ENCODE measurements around the gene CDX1. TPM values are rescaled to one million over a fixed set of nuclear protein-coding genes. Genes with fewer than 3 reads are reported as not detected.

CDX1 gene
- total RNA-seq, 1 donor from 2014 or later = not detected

GRCh38 chr5:150144879-150145278, 21.7 kb upstream of the CDX1 start:
- intact Hi-C loops (cut with micrococcal nuclease) = no loop called here

- intact Hi-C loops (cut with micrococcal nuclease) = no loop called here
Observed at GRCh38 chr5:150146235-150146634, 20.3 kb upstream of the CDX1 start.

- intact Hi-C loops (cut with micrococcal nuclease) = no loop called here
Observed at GRCh38 chr5:150146862-150147601, 19.5 kb upstream of the CDX1 start.

DNA sequence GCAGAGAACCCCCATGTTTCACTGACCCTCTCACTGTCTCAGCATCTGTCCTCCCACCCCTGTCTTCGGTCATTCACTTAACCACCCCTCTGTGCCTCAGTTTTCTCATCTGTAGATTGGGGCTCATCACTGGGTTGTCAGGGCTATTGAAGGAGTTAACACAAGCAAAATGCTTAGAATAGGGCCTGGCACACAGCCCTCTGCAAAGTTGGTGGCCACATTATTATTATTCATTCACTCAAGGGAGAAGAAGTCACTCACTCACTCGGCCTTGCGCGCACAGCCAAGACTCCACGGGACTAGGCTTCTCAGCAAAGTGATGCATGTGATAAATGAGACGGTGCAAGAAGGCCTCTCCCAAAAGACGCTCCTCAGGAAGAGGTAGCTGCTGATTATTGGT, 18.9 kb upstream of the CDX1 start:
- intact Hi-C loops (cut with micrococcal nuclease) = no loop called here

DNA sequence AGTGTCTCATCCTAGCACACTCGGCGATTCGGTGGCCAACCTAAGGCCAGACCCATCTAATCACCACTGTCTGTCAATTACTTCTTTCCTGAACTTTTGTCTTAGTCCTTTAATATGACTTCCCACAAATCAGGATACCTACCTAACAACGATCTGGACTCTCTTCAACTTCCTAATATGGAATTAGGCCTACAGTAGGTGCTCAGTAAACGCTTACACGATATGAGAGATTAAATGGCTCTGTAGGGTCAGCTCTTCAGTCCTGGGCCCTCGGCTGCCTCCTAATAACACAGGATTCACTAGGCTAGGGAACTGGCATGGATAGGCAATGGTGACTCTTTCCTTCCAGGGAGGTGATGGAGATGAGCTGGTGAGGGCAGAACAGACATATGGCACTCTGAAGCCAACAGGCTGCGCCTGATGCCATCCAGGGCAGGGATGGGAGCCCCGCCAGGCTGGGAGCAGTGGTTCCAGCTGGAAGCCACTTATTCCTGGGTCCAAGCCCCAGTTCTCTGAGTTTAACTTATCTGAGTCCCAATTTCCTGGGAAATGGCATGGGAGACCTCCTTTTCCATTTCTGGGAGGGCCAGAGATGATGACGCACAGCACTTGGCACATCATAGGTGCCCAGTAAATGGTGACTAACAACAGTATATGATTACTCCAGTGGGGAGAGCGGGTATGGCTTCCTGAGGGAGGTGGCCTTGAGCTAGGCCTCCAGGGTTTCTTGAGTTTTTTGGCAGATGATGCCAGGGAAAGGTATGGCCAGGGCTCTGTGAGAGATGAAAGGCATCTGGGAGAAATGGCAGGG, 18.3 kb upstream of the CDX1 start:
- intact Hi-C loops (cut with micrococcal nuclease) = no loop called here

- intact Hi-C loops (cut with micrococcal nuclease) = no loop called here
Observed at GRCh38 chr5:150149618-150150017, 17.0 kb upstream of the CDX1 start.

DNA sequence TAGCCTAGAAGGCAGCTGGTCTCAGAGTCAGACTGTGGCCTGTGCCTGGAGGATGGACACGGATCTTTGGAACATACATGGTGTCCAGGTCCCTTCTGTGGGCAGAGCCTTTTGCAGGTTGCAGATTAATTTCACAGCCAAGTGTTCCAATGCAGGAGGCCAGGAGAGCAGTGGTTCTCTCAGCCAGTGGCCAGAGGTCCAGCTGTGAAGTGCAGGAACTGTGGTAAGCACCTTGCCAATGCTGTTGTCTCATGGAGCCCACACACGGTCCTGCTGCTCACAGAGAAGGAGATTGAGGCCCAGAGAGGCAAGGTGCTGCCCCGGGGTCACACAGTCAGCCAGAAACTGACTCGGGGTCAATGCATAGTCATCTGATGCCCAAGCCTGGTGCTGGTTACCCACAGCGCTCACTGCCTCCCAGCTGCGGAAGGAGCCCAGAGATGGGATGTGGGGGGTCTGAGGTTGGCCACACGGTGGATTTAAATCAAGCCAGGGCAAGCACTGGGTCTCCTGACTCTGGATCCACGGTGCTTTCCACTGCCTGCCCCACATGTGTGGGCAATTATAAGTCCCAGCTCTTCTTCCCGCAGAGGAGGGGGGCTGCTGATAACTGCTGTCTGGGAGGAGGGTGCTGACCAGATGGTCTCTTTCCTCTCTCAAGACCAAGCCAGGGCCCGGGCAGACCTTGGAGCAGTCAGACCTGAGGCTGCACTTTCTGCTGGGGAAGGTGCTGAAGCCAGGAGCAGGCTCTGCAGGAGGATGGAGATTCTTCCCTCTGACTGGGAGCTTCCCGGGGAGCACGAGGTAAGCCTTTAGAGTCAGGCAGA, 13.7 kb upstream of the CDX1 start:
- intact Hi-C loops (cut with micrococcal nuclease) = no loop called here

- intact Hi-C loops (cut with micrococcal nuclease) = no loop called here
Observed at GRCh38 chr5:150153483-150153882, 13.1 kb upstream of the CDX1 start.

DNA sequence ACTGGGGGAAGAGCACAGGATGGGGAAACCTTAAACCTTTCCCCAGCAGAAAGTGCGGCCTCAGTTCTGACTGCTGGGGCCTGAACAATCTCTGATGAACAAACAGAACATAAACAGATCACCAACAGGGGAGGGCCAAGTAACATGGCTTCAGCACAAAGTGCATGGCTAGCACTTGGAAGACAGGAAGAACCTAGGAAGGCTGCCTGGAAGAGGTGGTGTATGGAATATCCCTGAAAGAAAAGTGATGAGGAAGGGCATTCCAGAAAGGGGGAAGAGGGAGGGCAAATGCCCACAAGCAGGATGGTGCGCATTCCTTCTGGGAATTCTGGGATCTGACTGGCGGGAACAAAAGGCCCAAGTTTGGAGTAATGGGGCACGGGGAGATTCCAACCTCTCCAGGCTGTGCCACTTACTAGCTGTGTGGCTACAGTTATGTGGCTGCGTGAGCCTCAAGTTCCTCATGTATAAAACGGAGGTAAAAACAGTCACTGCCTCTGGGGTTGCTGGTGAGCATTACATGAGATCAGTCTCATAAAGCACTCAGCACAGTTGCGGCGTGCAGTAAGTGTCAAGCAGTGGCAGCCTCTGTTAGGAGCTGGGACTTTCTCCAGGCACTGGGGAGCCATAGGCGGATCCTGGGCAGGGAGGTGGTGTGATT, 12.5 kb upstream of the CDX1 start:
- intact Hi-C loops (cut with micrococcal nuclease) = no loop called here

DNA sequence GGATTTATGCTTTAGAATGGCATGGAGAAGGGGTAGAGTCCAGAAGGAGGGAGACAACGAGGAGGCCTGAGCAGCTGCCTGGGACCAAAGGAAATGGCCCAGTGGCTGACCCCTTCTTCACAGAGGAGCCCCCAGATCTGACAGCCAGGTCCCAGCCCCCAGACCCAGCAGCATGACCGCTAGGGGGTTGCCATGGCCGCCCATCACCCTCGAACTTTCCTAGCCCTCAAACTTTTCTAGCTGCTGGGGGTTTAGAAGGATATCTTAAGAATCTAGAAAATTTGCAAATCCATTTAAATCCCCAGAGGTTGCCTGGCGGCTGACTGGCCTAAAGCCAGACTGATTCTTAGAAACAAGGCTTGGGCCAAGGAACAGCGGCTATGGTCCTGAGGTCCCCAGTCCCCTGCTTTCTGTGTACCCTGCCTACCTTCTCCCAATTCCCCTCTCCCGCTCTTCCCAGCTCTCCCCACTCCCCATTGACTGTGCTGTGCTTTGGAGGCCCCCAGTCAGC, 11.9 kb upstream of the CDX1 start:
- intact Hi-C loops (cut with micrococcal nuclease) = no loop called here

- intact Hi-C loops (cut with micrococcal nuclease) = no loop called here
Observed at GRCh38 chr5:150155258-150156026, 11.1 kb upstream of the CDX1 start, which contains the start of gene PDGFRB. Gene PDGFRB (minus strand): TSS chr5:150155845. CDS start chr5:150137047, 18,798 bp downstream.

- intact Hi-C loops (cut with micrococcal nuclease) = no loop called here
Observed at GRCh38 chr5:150156027-150156368, 10.6 kb upstream of the CDX1 start.

GRCh38 chr5:150156540-150156939, 10.0 kb upstream of the CDX1 start:
- intact Hi-C loops (cut with micrococcal nuclease) = no loop called here

DNA sequence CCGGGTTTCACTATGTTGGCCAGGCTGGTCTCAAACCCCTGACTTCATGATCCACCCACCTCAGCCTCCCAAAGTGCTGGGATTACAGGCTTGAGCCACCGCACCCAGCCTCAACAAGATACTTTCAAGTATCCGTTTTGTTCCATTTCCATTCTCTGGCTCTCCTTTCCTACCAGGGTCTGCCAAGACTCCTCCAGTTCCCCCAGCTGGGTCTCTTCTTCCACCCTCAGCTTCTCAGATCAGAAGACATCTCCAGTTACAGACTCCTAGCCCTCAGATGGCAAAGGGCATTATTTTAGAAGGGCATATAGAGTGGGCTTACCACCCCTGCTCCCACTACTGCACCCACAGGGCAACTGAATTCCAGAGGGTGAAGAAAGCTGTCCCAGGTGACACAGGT, 9.4 kb upstream of the CDX1 start:
- intact Hi-C loops (cut with micrococcal nuclease) = no loop called here

GRCh38 chr5:150158170-150158949, 8.2 kb upstream of the CDX1 start:
- intact Hi-C loops (cut with micrococcal nuclease) = no loop called here

DNA sequence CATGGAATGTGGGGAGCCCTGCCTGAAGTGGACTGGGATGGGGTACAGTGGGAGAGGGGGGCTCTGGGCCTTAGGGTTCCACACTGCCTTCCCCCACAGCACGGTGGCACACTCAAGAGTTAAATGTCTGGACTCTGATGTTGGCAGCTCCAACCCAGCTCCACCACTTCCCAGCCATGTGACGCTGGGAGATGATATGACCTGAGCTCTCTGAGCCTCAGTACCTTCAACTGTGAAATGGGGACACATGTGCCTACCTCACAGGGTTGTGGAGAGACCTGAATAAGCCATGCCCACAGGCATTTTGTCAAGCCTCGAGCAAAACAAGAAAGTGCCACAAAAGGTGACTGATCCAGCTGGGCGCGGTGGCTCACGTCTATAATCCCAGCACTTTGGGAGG, 7.5 kb upstream of the CDX1 start:
- intact Hi-C loops (cut with micrococcal nuclease) = no loop called here

- intact Hi-C loops (cut with micrococcal nuclease) = loop anchor here (2.0 kb wide), 1 partner anchor 191 kb away; no protein-coding TSS in a partner anchor
Observed at GRCh38 chr5:150159741-150160179, 6.8 kb upstream of the CDX1 start.

GRCh38 chr5:150160448-150161081, 6.0 kb upstream of the CDX1 start:
- intact Hi-C loops (cut with micrococcal nuclease) = loop anchor here (1.0 to 2.0 kb wide), 3 partner anchors 58 to 276 kb away; no protein-coding TSS in a partner anchor
